Kidney epithelial cell (primary cell): ENCODE results near the gene ANKS1A. TPM values are rescaled to one million over a fixed set of nuclear protein-coding genes. Genes with fewer than 3 reads are reported as not detected.
"Not testable (repeated sequence)": the region's sequence is repeated elsewhere in the genome, so short reads cannot be mapped to it uniquely, and the experiment has no call there.

Experiments used
- DNase-seq: peaks from one replicate; pipeline ENCODE4 v3.0.0-alpha.2; 2010; ENCODE audit warnings: low read depth
- H3K27me3 ChIP-seq: 2 replicates; pipeline ENCODE4 v1.6.0; 2011; ENCODE audit warnings: low read length; ENCODE audit not compliant: control insufficient read depth, insufficient read depth
- H3K36me3 ChIP-seq: 2 replicates; pipeline ENCODE4 v1.5.1; 2011; ENCODE audit warnings: low read length; ENCODE audit not compliant: control insufficient read depth, insufficient read depth
- H3K4me3 ChIP-seq: 2 replicates; pipeline ENCODE4 v1.5.1; 2011; ENCODE audit warnings: low read depth, mild to moderate bottlenecking, control low read depth, low read length
- CTCF ChIP-seq: IDR thresholded peaks from 2 replicates; pipeline ENCODE4 v1.5.1; 2011; ENCODE audit warnings: mild to moderate bottlenecking, moderate library complexity, low read length, control low read depth, inconsistent platforms; ENCODE audit not compliant: insufficient read depth, poor library complexity, severe bottlenecking
- total RNA-seq: library from RNA; depleted of rRNA; stranded (reverse); fragments of >200 nt; gene quantifications from 2 replicates; pipeline ENCODE4 v1.2.3, GENCODE V29; 2015

ANKS1A gene
- total RNA-seq, 1 donor from 2014 or later, result 20.2 TPM

- DNase-seq, result peak; percentile 35
- H3K27me3 ChIP-seq, result no peaks in the 10 kb centered on the region
- no peaks in the 10 kb centered on the region for H3K36me3 ChIP-seq
- no peak for TF ChIP-seq CTCF
- H3K4me3 ChIP-seq, result no peak overlapping the region
These were observed 207.2 kb downstream of the ANKS1A start for GRCh38 chr6:35096129-35096862.

GRCh38 chr6:35099116-35099515, 210.1 kb downstream of the ANKS1A start:
- no peak for TF ChIP-seq CTCF
- Histone ChIP-seq H3K36me3 (no peaks in the 10 kb centered on the region), H3K4me3 (no peak overlapping the region), H3K27me3 (no peaks in the 10 kb centered on the region)
- no peak for DNase-seq

GRCh38 chr6:35105078-35105477, 216.0 kb downstream of the ANKS1A start:
- H3K36me3 ChIP-seq, result no peaks in the 10 kb centered on the region
- H3K27me3 ChIP-seq, result no peaks in the 10 kb centered on the region
- TF ChIP-seq CTCF, result no peak
- no peak for DNase-seq
- H3K4me3 ChIP-seq, result no peak overlapping the region

- DNase-seq, H3K36me3 ChIP-seq, H3K27me3 ChIP-seq, H3K4me3 ChIP-seq: not testable (repeated sequence)
These were observed 217.0 kb downstream of the ANKS1A start for GRCh38 chr6:35106061-35106460.

- not testable (repeated sequence) for H3K4me3 ChIP-seq, H3K36me3 ChIP-seq, H3K27me3 ChIP-seq, DNase-seq
These were observed 218.2 kb downstream of the ANKS1A start for GRCh38 chr6:35107208-35107607.

GRCh38 chr6:35107761-35108160, 218.7 kb downstream of the ANKS1A start:
- not testable (repeated sequence) for H3K27me3 ChIP-seq, H3K36me3 ChIP-seq, DNase-seq, H3K4me3 ChIP-seq

GRCh38 chr6:35108309-35108885, 219.3 kb downstream of the ANKS1A start:
- DNase-seq, result no peak
- Histone ChIP-seq H3K4me3 (no peak overlapping the region), H3K27me3 (no peaks in the 10 kb centered on the region), H3K36me3 (no peaks in the 10 kb centered on the region)
- TF ChIP-seq CTCF, result no peak
